HL-60 (cell line): ENCODE results near the gene UBALD1.

ENCODE experiments used
- DNase-seq, 2 experiments: peaks; one replicate each; pipeline ENCODE4 v3.0.0-alpha.2; 2010 to 2020; ENCODE audit warnings: low read depth in 1 of 2, low spot score in 1 of 2
- H3K27ac ChIP-seq: fragments of 250-450 bp; sonication (Bioruptor Pico); replicated peaks from 2 replicates; pipeline ENCODE4 v1.5.1; 2020; ENCODE audit warnings: mild to moderate bottlenecking, moderate library complexity
- H3K27me3 ChIP-seq: fragments of 250-450 bp; sonication (Bioruptor Pico); 2 replicates; pipeline ENCODE4 v1.5.1; 2021; ENCODE audit warnings: mild to moderate bottlenecking, moderate library complexity; ENCODE audit not compliant: insufficient read depth, poor library complexity, severe bottlenecking
- H3K4me3 ChIP-seq: replicated peaks from 2 replicates; pipeline ENCODE4 v1.5.1; 2011; ENCODE audit warnings: mild to moderate bottlenecking, control low read depth, low read length; ENCODE audit not compliant: insufficient read depth
- CTCF ChIP-seq: IDR thresholded peaks from one replicate; pipeline ENCODE4 v1.5.1; 2011; ENCODE audit warnings: low read length, control low read depth, inconsistent platforms; ENCODE audit not compliant: insufficient read depth
- GABPA ChIP-seq: IDR thresholded peaks from 2 replicates; pipeline ENCODE4 v1.6.1; 2012; ENCODE audit warnings: low read depth
- POLR2AphosphoS5 ChIP-seq: IDR thresholded peaks from 2 replicates; pipeline ENCODE4 v1.6.1; 2012; ENCODE audit warnings: low read depth
- REST ChIP-seq: IDR thresholded peaks from 2 replicates; pipeline ENCODE4 v1.6.1; 2012; ENCODE audit warnings: low read depth; ENCODE audit not compliant: insufficient replicate concordance
- SPI1 ChIP-seq: IDR thresholded peaks from 2 replicates; pipeline ENCODE4 v1.6.1; 2012; ENCODE audit warnings: low read depth, mild to moderate bottlenecking, borderline replicate concordance

UBALD1 gene

GRCh38 chr16:4599545-4599944, 15.1 kb downstream of the UBALD1 start:
- DNase-seq: no peak
- TF ChIP-seq REST: no peak
- TF ChIP-seq POLR2AphosphoS5: no peak
- no peak for TF ChIP-seq CTCF
- TF ChIP-seq SPI1: no peak
- TF ChIP-seq GABPA: no peak
- H3K27ac ChIP-seq: no peak overlapping the region
- no peak overlapping the region for H3K4me3 ChIP-seq
- no peaks in the 10 kb centered on the region for H3K27me3 ChIP-seq

- no peaks in the 10 kb centered on the region for H3K27me3 ChIP-seq
- H3K27ac ChIP-seq: no peak overlapping the region
- DNase-seq: no peak
- no peak overlapping the region for H3K4me3 ChIP-seq
- TF ChIP-seq CTCF (no peak), GABPA (no peak), SPI1 (no peak), REST (no peak), POLR2AphosphoS5 (no peak)
Observed at GRCh38 chr16:4599037-4599436, 15.7 kb downstream of the UBALD1 start.

GRCh38 chr16:4597174-4597573, 17.5 kb downstream of the UBALD1 start:
- no peak overlapping the region for H3K27ac ChIP-seq
- no peak overlapping the region for H3K4me3 ChIP-seq
- H3K27me3 ChIP-seq: no peaks in the 10 kb centered on the region
- no peak for DNase-seq
- TF ChIP-seq CTCF (no peak), POLR2AphosphoS5 (no peak)
